Immature natural killer cell (primary cell): ENCODE measurements around the gene CLK2. TPM values are rescaled to one million over a fixed set of nuclear protein-coding genes. Genes with fewer than 3 reads are reported as not detected.
"Not testable (repeated sequence)": the region's sequence is repeated elsewhere in the genome, so short reads cannot be mapped to it uniquely, and the experiment has no call there.

Experiments used
- DNase-seq, 3 donors: peaks; one replicate each; pipeline ENCODE4 v3.0.0; 2022; ENCODE audit warnings: mixed read lengths in 1 of 3
- H3K27ac Mint-ChIP-seq, 6 donors: one replicate each; pipeline ENCODE4 v1.8.0; 2020; ENCODE audit warnings: mixed read lengths in 6 of 6, mild to moderate bottlenecking in 5 of 6, inconsistent platforms in 4 of 6, moderate library complexity in 3 of 6
- H3K27me3 Mint-ChIP-seq, 3 donors: one replicate each; pipeline ENCODE4 v1.8.0; 2020 to 2021; ENCODE audit warnings: low read depth in 3 of 3, mild to moderate bottlenecking in 3 of 3, mixed read lengths in 3 of 3, moderate library complexity in 3 of 3, inconsistent platforms in 1 of 3
- H3K36me3 Mint-ChIP-seq, 3 donors: one replicate each; pipeline ENCODE4 v1.8.0; 2020; ENCODE audit warnings: mixed read lengths in 3 of 3, inconsistent platforms in 2 of 3, mild to moderate bottlenecking in 2 of 3
- H3K4me1 Mint-ChIP-seq, 2 donors: one replicate each; pipeline ENCODE4 v1.8.0; 2020; ENCODE audit warnings: inconsistent platforms in 2 of 2, mild to moderate bottlenecking in 2 of 2, mixed read lengths in 2 of 2, moderate library complexity in 1 of 2
- H3K4me3 Mint-ChIP-seq, 5 donors: one replicate each; pipeline ENCODE4 v1.8.0; 2020; ENCODE audit warnings: mild to moderate bottlenecking in 5 of 5, mixed read lengths in 5 of 5, inconsistent platforms in 3 of 5, moderate library complexity in 3 of 5
- H3K9me3 Mint-ChIP-seq, 6 donors: one replicate each; pipeline ENCODE4 v1.8.0; 2020; ENCODE audit warnings: mild to moderate bottlenecking in 6 of 6, mixed read lengths in 6 of 6, inconsistent platforms in 4 of 6, moderate library complexity in 3 of 6
- polyA plus RNA-seq, 3 donors: library from polyadenylated mRNA; unstranded; fragments of 300-500 nt; fragmentation: Illumina TruSeq; gene quantifications; one replicate each; pipeline ENCODE4 v1.2.3, GENCODE V29; 2021

The CLK2 gene
- polyA plus RNA-seq, 3 donors from 2014 or later, result 5.8 to 15.6 (median 6.2) TPM

- H3K4me3 Mint-ChIP-seq, H3K4me1 Mint-ChIP-seq, H3K27ac Mint-ChIP-seq, DNase-seq, H3K9me3 Mint-ChIP-seq, H3K36me3 Mint-ChIP-seq: not testable (repeated sequence)
- H3K27me3 Mint-ChIP-seq, result peaks cover 4 to 12% (median 5%) of the 10 kb centered on the region in 3 donors
Measured at GRCh38 chr1:155291006-155291405, 17.7 kb upstream of the CLK2 start.

GRCh38 chr1:155287987-155288543, 14.8 kb upstream of the CLK2 start:
- Mint-ChIP-seq H3K27ac (no peak overlapping the region), H3K36me3 (no peaks in the 10 kb centered on the region), H3K4me1 (no peaks in the 10 kb centered on the region), H3K9me3 (no peaks in the 10 kb centered on the region), H3K27me3 (peaks cover 0 to 5% (median 0%) of the 10 kb centered on the region in 3 donors), H3K4me3 (no peak overlapping the region)
- DNase-seq, result no peak

GRCh38 chr1:155286544-155286943, 13.2 kb upstream of the CLK2 start:
- Mint-ChIP-seq H3K27me3 (peaks cover 0 to 4% (median 2%) of the 10 kb centered on the region in 3 donors), H3K36me3 (no peaks in the 10 kb centered on the region), H3K27ac (no peak overlapping the region), H3K4me3 (no peak overlapping the region), H3K9me3 (no peaks in the 10 kb centered on the region), H3K4me1 (no peaks in the 10 kb centered on the region)
- DNase-seq, result no peak

DNA sequence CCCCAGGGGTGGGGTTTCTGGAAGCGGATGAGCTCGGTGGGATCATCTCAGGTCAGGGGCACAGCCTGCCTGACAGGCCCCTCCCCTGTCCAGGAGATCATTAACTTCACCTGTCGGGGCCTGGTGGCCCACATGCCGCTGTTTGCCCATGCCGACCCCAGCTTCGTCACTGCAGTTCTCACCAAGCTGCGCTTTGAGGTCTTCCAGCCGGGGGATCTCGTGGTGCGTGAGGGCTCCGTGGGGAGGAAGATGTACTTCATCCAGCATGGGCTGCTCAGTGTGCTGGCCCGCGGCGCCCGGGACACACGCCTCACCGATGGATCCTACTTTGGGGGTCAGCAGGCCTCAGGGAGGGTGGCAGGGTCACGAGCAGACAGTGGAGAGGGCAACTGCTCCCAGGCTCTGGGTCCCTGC, 12.3 kb upstream of the CLK2 start:
- Mint-ChIP-seq H3K27ac (no peak overlapping the region), H3K4me3 (no peak overlapping the region), H3K36me3 (no peaks in the 10 kb centered on the region), H3K27me3 (peaks cover 0 to 6% (median 2%) of the 10 kb centered on the region in 3 donors), H3K9me3 (no peaks in the 10 kb centered on the region), H3K4me1 (no peaks in the 10 kb centered on the region)
- no peak for DNase-seq

GRCh38 chr1:155285063-155285462, 11.8 kb upstream of the CLK2 start:
- DNase-seq, result no peak
- no peaks in the 10 kb centered on the region for H3K9me3 Mint-ChIP-seq

GRCh38 chr1:155284476-155284875, 11.2 kb upstream of the CLK2 start:
- Mint-ChIP-seq H3K9me3 (no peaks in the 10 kb centered on the region), H3K27me3 (peaks cover 0 to 6% (median 2%) of the 10 kb centered on the region in 3 donors), H3K4me1 (no peaks in the 10 kb centered on the region), H3K4me3 (no peak overlapping the region), H3K27ac (no peak overlapping the region), H3K36me3 (no peaks in the 10 kb centered on the region)
- no peak for DNase-seq

More at GRCh38 chr1:155285063-155285462, 11.8 kb upstream of the CLK2 start:
- no peak overlapping the region for H3K27ac Mint-ChIP-seq
- peak overlapping the region in 1 of 5 donors; percentile 30 for H3K4me3 Mint-ChIP-seq
- peaks cover 0 to 6% (median 2%) of the 10 kb centered on the region in 3 donors for H3K27me3 Mint-ChIP-seq
- H3K4me1 Mint-ChIP-seq, result no peaks in the 10 kb centered on the region
- no peaks in the 10 kb centered on the region for H3K36me3 Mint-ChIP-seq

DNA sequence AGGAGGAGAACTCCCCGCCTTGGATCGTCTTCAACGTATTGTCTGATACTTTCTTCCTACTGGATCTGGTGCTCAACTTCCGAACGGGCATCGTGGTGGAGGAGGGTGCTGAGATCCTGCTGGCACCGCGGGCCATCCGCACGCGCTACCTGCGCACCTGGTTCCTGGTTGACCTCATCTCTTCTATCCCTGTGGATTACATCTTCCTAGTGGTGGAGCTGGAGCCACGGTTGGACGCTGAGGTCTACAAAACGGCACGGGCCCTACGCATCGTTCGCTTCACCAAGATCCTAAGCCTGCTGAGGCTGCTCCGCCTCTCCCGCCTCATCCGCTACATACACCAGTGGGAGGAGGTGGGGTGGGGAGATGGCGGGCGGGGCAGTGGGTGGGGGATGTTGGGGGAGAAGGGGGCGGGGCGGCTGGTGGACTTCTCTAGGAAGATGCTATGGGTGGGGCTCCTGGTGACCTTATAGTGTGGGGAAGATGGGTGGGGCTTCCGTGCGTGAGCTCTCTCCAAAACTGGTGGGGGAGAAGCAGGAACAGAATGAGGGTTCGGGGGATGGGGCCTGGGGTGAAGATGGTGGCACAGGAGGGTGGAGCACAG, 9.3 kb upstream of the CLK2 start:
- no peak for DNase-seq
- Mint-ChIP-seq H3K4me3 (no peak overlapping the region), H3K27ac (no peak overlapping the region), H3K27me3 (peaks cover 0 to 6% (median 2%) of the 10 kb centered on the region in 3 donors), H3K36me3 (no peaks in the 10 kb centered on the region), H3K9me3 (no peaks in the 10 kb centered on the region), H3K4me1 (peaks cover 7 to 8% of the 10 kb centered on the region in 2 donors)

GRCh38 chr1:155279268-155279667, 6.0 kb upstream of the CLK2 start:
- peaks cover 21 to 26% of the 10 kb centered on the region in 2 donors for H3K4me1 Mint-ChIP-seq
- DNase-seq, result no peak
- no peaks in the 10 kb centered on the region for H3K9me3 Mint-ChIP-seq
- H3K4me3 Mint-ChIP-seq, result no peak overlapping the region
- H3K27ac Mint-ChIP-seq, result no peak overlapping the region
- peaks cover 0 to 6% (median 2%) of the 10 kb centered on the region in 3 donors for H3K27me3 Mint-ChIP-seq
- H3K36me3 Mint-ChIP-seq, result no peaks in the 10 kb centered on the region

- H3K4me3 Mint-ChIP-seq, result peak overlapping the region; percentile 7 to 84 (median 63)
- H3K27ac Mint-ChIP-seq, result peak overlapping the region in 5 of 6 donors; percentile 13 to 77 (median 60)
- DNase-seq, result no peak
- no peaks in the 10 kb centered on the region for H3K9me3 Mint-ChIP-seq
- H3K27me3 Mint-ChIP-seq, result peaks cover 2 to 6% (median 4%) of the 10 kb centered on the region in 3 donors
- H3K4me1 Mint-ChIP-seq, result peaks cover 23 to 28% of the 10 kb centered on the region in 2 donors
- H3K36me3 Mint-ChIP-seq, result no peaks in the 10 kb centered on the region
Measured at GRCh38 chr1:155278689-155279160, 5.4 kb upstream of the CLK2 start.

- Mint-ChIP-seq H3K9me3 (no peaks in the 10 kb centered on the region), H3K4me3 (peak overlapping the region; percentile 7 to 87 (median 82)), H3K36me3 (no peaks in the 10 kb centered on the region), H3K27ac (peak overlapping the region in 5 of 6 donors; percentile 13 to 77 (median 60)), H3K4me1 (peaks cover 28 to 32% of the 10 kb centered on the region in 2 donors), H3K27me3 (peaks cover 2 to 9% (median 6%) of the 10 kb centered on the region in 3 donors)
- peak; percentile 43 to 59 (median 51) for DNase-seq
Measured at GRCh38 chr1:155277902-155278688, 4.8 kb upstream of the CLK2 start.

GRCh38 chr1:155277070-155277901, 4.0 kb upstream of the CLK2 start, which contains the start of gene HCN3:
Gene HCN3 (plus strand): TSS chr1:155277463. CDS start chr1:155277591, 128 bp downstream.
- Mint-ChIP-seq H3K27me3 (peaks cover 2 to 9% (median 4%) of the 10 kb centered on the region in 3 donors), H3K9me3 (no peaks in the 10 kb centered on the region), H3K4me1 (peaks cover 34 to 40% of the 10 kb centered on the region in 2 donors), H3K27ac (peak within 1 kb of the TSS; percentile 45 to 78 (median 69)), H3K4me3 (peak within 1 kb of the TSS; percentile 81 to 87 (median 84)), H3K36me3 (no peaks in the 10 kb centered on the region)
- DNase-seq, result peak; percentile 84 to 85 (median 85)

GRCh38 chr1:155272466-155273342, 600 bp downstream of the CLK2 start:
- H3K27me3 Mint-ChIP-seq, result peaks cover 2 to 7% (median 4%) of the 10 kb centered on the region in 3 donors
- DNase-seq, result no peak
- no peaks in the 10 kb centered on the region for H3K9me3 Mint-ChIP-seq
- H3K36me3 Mint-ChIP-seq, result peaks cover 8 to 15% (median 13%) of the 10 kb centered on the region in 3 donors
- peaks cover 37 to 55% of the 10 kb centered on the region in 2 donors for H3K4me1 Mint-ChIP-seq
- peak overlapping the region; percentile 83 to 97 (median 86) for H3K4me3 Mint-ChIP-seq
- H3K27ac Mint-ChIP-seq, result peak overlapping the region; percentile 86 to 99 (median 91)
